K562 (cell line): ENCODE results near the gene LRMDA. TPM values are rescaled to one million over a fixed set of nuclear protein-coding genes. Genes with fewer than 3 reads are reported as not detected.

ENCODE experiments used
- ATF1 ChIP-seq, 2 experiments: fragments of 450-650 bp in 1 of 2; IDR thresholded peaks; 2 replicates each; pipeline ENCODE4 v1.6.1; 2016; ENCODE audit warnings: missing compliant biosample characterization in 1 of 2, missing genetic modification characterization in 1 of 2
- BRF2 ChIP-seq: IDR thresholded peaks from 3 replicates; pipeline ENCODE4 v1.6.1; 2011; ENCODE audit warnings: borderline replicate concordance, mild to moderate bottlenecking; ENCODE audit not compliant: insufficient read length, insufficient read depth
- CEBPG ChIP-seq, 3 experiments: fragments of 200-800 bp in 1 of 3; sonication (Bioruptor generic) in 1 of 3; sonication (generic) in 1 of 3; formaldehyde crosslinking in 1 of 3; IDR thresholded peaks in 2 of 3; conservative IDR thresholded peaks in 1 of 3; 2 replicates each; pipeline versions ENCODE4 v1.6.1 to v1.8.0; 2016 to 2022; ENCODE audit warnings: missing compliant biosample characterization in 2 of 3, missing genetic modification characterization in 2 of 3, mild to moderate bottlenecking in 1 of 3, missing genetic modification reagents in 1 of 3
- CTBP1 ChIP-seq: fragments of 450-650 bp; IDR thresholded peaks from 2 replicates; pipeline ENCODE4 v1.6.1; 2016; ENCODE audit warnings: borderline replicate concordance
- ETV1 ChIP-seq: fragments of 450-650 bp; conservative IDR thresholded peaks from 2 replicates; pipeline ENCODE4 v1.6.1; 2016; ENCODE audit warnings: missing genetic modification characterization, control low read depth, low read depth, missing compliant biosample characterization
- NRF1 ChIP-seq, 2 experiments: fragments of 450-650 bp; IDR thresholded peaks in 1 of 2; conservative IDR thresholded peaks in 1 of 2; 2 replicates each; pipeline ENCODE4 v1.6.1; 2014; ENCODE audit warnings: mild to moderate bottlenecking in 2 of 2
- RBM15 ChIP-seq: fragments of 200-400 bp; formaldehyde crosslinking; IDR thresholded peaks from 2 replicates; pipeline ENCODE4 v1.6.1; 2018; ENCODE audit warnings: mild to moderate bottlenecking, low read length, moderate library complexity; ENCODE audit not compliant: insufficient read depth
- RBM34 ChIP-seq: fragments of 200-400 bp; formaldehyde crosslinking; IDR thresholded peaks from 2 replicates; pipeline ENCODE4 v1.6.1; 2018; ENCODE audit warnings: low read length, borderline replicate concordance; ENCODE audit not compliant: insufficient read depth
- SMARCC2 ChIP-seq: fragments of 450-650 bp; IDR thresholded peaks from 2 replicates; pipeline ENCODE4 v1.6.1; 2017; ENCODE audit warnings: antibody characterized with exemption, moderate library complexity, mild to moderate bottlenecking, low read depth
- ZNF143 ChIP-seq: sonication (generic); formaldehyde crosslinking; IDR thresholded peaks from 2 replicates; pipeline ENCODE4 v1.9.0; 2022; ENCODE audit warnings: mild to moderate bottlenecking, missing genetic modification reagents
- ZNF184 ChIP-seq: sonication (generic); formaldehyde crosslinking; IDR thresholded peaks from 2 replicates; pipeline ENCODE4 v1.5.0; 2020; ENCODE audit warnings: missing genetic modification reagents
- polyA plus RNA-seq, 8 experiments: library from polyadenylated mRNA; depleted of rRNA in 4 of 8; stranded (reverse) in 5 of 8; unstranded in 3 of 8; fragments of >200 nt; fragmentation: Nextera tagmentation in 2 of 8; fragmentation: Illumina TruSeq in 1 of 8; extraction: Ambion mirVana in 2 of 8; extraction: Trizol in 1 of 8; gene quantifications; 2 replicates each; pipeline versions ENCODE4 v1.2.1 to v1.2.3, GENCODE V29; 2011 to 2014; ENCODE audit warnings: inconsistent platforms in 1 of 8, missing spikeins in 1 of 8
- total RNA-seq, 7 experiments: library from RNA; depleted of rRNA in 6 of 7; stranded (reverse); fragments of >200 nt in 6 of 7; fragmentation: Illumina TruSeq in 2 of 7; extraction: Trizol in 2 of 7; gene quantifications; 2 replicates each; pipeline versions ENCODE4 v1.2.1 to v1.2.3, GENCODE V29; 2011 to 2021; ENCODE audit warnings: low replicate concordance in 1 of 7

Gene LRMDA
- total and polyA plus RNA-seq, 9 of the 15 experiments (the other 6 are each of a cell fraction or from before 2014, with no cell fraction given) = 0.25 TPM; not detected in 8

GRCh38 chr10:76334255-76334654, 902.8 kb downstream of the LRMDA start (continued):
- no peak for TF ChIP-seq SMARCC2
- TF ChIP-seq ETV1 (tag) = no peak
- no peak for TF ChIP-seq ZNF143 (CRISPR knock-in tag)
- TF ChIP-seq BRF2 = no peak
- TF ChIP-seq NRF1 (conservative IDR thresholded peaks at IDR 0.05 in 1 of 2, IDR thresholded peaks at IDR 0.05 in 1 of 2) = no peak
- no peak for TF ChIP-seq CEBPG (CRISPR knock-in tag; IDR thresholded peaks at IDR 0.05)
- TF ChIP-seq CEBPG (tag; conservative IDR thresholded peaks at IDR 0.05 in 1 of 2, IDR thresholded peaks at IDR 0.05 in 1 of 2) = no peak
- no peak for TF ChIP-seq RBM15
- TF ChIP-seq ZNF184 = no peak
- no peak for TF ChIP-seq RBM34
- no peak for TF ChIP-seq ATF1 (CRISPR knock-in tag; IDR thresholded peaks at IDR 0.05)
- TF ChIP-seq ATF1 (tag; IDR thresholded peaks at IDR 0.05) = no peak
- TF ChIP-seq CTBP1 = no peak
